DND-41 (cell line): ENCODE results near the gene PLK1.

Experiments used
- ATAC-seq: fragments of 200-7000 bp; cut with Tn5 transposase; 3 replicates; pipeline ENCODE4 v1.9.1; 2021; ENCODE audit warnings: low read depth; ENCODE audit not compliant: insufficient read depth
- DNase-seq: peaks from one replicate; pipeline ENCODE4 v3.0.0-alpha.2; 2020
- H2AFZ ChIP-seq: 2 replicates; pipeline ENCODE4 v1.6.0; 2012; ENCODE audit warnings: low read depth, low read length
- H3K27ac ChIP-seq: 2 replicates; pipeline ENCODE4 v1.5.1; 2012; ENCODE audit warnings: low read length, inconsistent platforms
- H3K27me3 ChIP-seq: fragments of 200-600 bp; sonication (generic); 2 replicates; pipeline ENCODE4 v1.6.0; 2012; ENCODE audit warnings: low read length, mild to moderate bottlenecking, inconsistent platforms; ENCODE audit not compliant: insufficient read depth, poor library complexity
- H3K36me3 ChIP-seq: 2 replicates; pipeline ENCODE4 v1.5.1; 2012; ENCODE audit warnings: low read length, inconsistent platforms; ENCODE audit not compliant: insufficient read depth
- H3K4me1 ChIP-seq: 2 replicates; pipeline ENCODE4 v1.5.1; 2012; ENCODE audit warnings: mild to moderate bottlenecking, low read length; ENCODE audit not compliant: insufficient read depth
- H3K4me2 ChIP-seq: 2 replicates; pipeline ENCODE4 v1.6.0; 2012; ENCODE audit warnings: mild to moderate bottlenecking, moderate library complexity, low read length, inconsistent platforms; ENCODE audit not compliant: insufficient read depth
- H3K4me3 ChIP-seq, 2 experiments: fragments of 200-600 bp in 1 of 2; shearing (Covaris generic) in 1 of 2; 2 replicates each; pipeline ENCODE4 v1.5.1; 2012 to 2016; ENCODE audit warnings: inconsistent platforms in 2 of 2, low read length in 2 of 2, mild to moderate bottlenecking in 2 of 2, low read depth in 1 of 2, moderate library complexity in 1 of 2
- H3K79me2 ChIP-seq: 2 replicates; pipeline ENCODE4 v1.6.0; 2012; ENCODE audit warnings: low read length, inconsistent platforms; ENCODE audit not compliant: insufficient read depth
- H3K9ac ChIP-seq: 2 replicates; pipeline ENCODE4 v1.6.0; 2012; ENCODE audit warnings: low read depth, mild to moderate bottlenecking, inconsistent platforms, low read length, moderate library complexity
- H3K9me3 ChIP-seq: 2 replicates; pipeline ENCODE4 v1.5.1; 2012; ENCODE audit warnings: low read length, moderate library complexity, mild to moderate bottlenecking, inconsistent platforms; ENCODE audit not compliant: insufficient read depth, severe bottlenecking
- H4K20me1 ChIP-seq: 2 replicates; pipeline ENCODE4 v1.6.0; 2012; ENCODE audit warnings: low read length; ENCODE audit not compliant: insufficient read depth
- EZH2 ChIP-seq: IDR thresholded peaks from 3 replicates; pipeline ENCODE4 v1.6.1; 2012; ENCODE audit warnings: borderline replicate concordance, low read depth, mild to moderate bottlenecking, moderate library complexity, low read length, inconsistent platforms; ENCODE audit not compliant: severe bottlenecking
- TF ChIP-seq, protein P1 (sequence below): IDR thresholded peaks from 2 replicates; pipeline ENCODE4 v1.5.1; 2012; ENCODE audit warnings: borderline replicate concordance, low read length, moderate library complexity, mild to moderate bottlenecking; ENCODE audit not compliant: poor library complexity, severe bottlenecking; ENCODE audit errors: extremely low read depth

Gene PLK1

GRCh38 chr16:23679986-23680336, 1.3 kb downstream of the PLK1 start:
- Histone ChIP-seq H3K79me2 (peaks cover 61% of the 10 kb centered on the region), H3K9ac (peak overlapping the region; percentile 90)

GRCh38 chr16:23682181-23682580, 3.5 kb downstream of the PLK1 start:
- no peak for TF ChIP-seq EZH2
- TF ChIP-seq, protein P1, sequence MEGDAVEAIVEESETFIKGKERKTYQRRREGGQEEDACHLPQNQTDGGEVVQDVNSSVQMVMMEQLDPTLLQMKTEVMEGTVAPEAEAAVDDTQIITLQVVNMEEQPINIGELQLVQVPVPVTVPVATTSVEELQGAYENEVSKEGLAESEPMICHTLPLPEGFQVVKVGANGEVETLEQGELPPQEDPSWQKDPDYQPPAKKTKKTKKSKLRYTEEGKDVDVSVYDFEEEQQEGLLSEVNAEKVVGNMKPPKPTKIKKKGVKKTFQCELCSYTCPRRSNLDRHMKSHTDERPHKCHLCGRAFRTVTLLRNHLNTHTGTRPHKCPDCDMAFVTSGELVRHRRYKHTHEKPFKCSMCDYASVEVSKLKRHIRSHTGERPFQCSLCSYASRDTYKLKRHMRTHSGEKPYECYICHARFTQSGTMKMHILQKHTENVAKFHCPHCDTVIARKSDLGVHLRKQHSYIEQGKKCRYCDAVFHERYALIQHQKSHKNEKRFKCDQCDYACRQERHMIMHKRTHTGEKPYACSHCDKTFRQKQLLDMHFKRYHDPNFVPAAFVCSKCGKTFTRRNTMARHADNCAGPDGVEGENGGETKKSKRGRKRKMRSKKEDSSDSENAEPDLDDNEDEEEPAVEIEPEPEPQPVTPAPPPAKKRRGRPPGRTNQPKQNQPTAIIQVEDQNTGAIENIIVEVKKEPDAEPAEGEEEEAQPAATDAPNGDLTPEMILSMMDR: no peak
- Histone ChIP-seq H3K27me3 (no peaks in the 10 kb centered on the region), H2AFZ (no peak overlapping the region), H3K9ac (no peak overlapping the region), H3K9me3 (no peaks in the 10 kb centered on the region), H3K4me2 (peak overlapping the region; percentile 81; the same call in 1 of the 2 replicates), H3K27ac (no peak overlapping the region), H4K20me1 (peaks cover 28% of the 10 kb centered on the region), H3K79me2 (peaks cover 64% of the 10 kb centered on the region), H3K4me3 (no peak overlapping the region), H3K4me1 (peaks cover 49% of the 10 kb centered on the region), H3K36me3 (peaks cover 76% of the 10 kb centered on the region)
- ATAC-seq (no peak), DNase-seq (no peak)

More at GRCh38 chr16:23679986-23680336, 1.3 kb downstream of the PLK1 start:
- Histone ChIP-seq H3K9me3 (no peaks in the 10 kb centered on the region), H3K36me3 (peaks cover 56% of the 10 kb centered on the region), H3K27ac (peak overlapping the region; percentile 79), H3K4me3 (peak overlapping the region; percentile 90 to 97; a peak in 3 of 4 replicates), H3K27me3 (no peaks in the 10 kb centered on the region), H2AFZ (peak overlapping the region; percentile 91; the same call in 1 of the 2 replicates), H3K4me1 (peaks cover 49% of the 10 kb centered on the region), H3K4me2 (peak overlapping the region; percentile 81), H4K20me1 (peaks cover 25% of the 10 kb centered on the region)
- ATAC-seq (no peak), DNase-seq (no peak)
- no peak for TF ChIP-seq EZH2
- TF ChIP-seq, protein P1: no peak

- TF ChIP-seq EZH2: no peak
- TF ChIP-seq, protein P1: no peak
- Histone ChIP-seq H3K9me3 (no peaks in the 10 kb centered on the region), H3K4me3 (no peak overlapping the region), H3K27me3 (no peaks in the 10 kb centered on the region), H2AFZ (no peak overlapping the region), H4K20me1 (peaks cover 35% of the 10 kb centered on the region), H3K27ac (no peak overlapping the region), H3K4me1 (peaks cover 38% of the 10 kb centered on the region), H3K4me2 (no peak overlapping the region), H3K9ac (no peak overlapping the region), H3K79me2 (peaks cover 59% of the 10 kb centered on the region), H3K36me3 (peaks cover 89% of the 10 kb centered on the region)
- DNase-seq (no peak), ATAC-seq (no peak)
Measured at GRCh38 chr16:23683487-23683886, 4.8 kb downstream of the PLK1 start.
